B cell (primary cell): ENCODE results near the gene SATB2. TPM values are rescaled to one million over a fixed set of nuclear protein-coding genes. Genes with fewer than 3 reads are reported as not detected.

Experiments
- ATAC-seq: fragments of 200-7000 bp; cut with Tn5 transposase; one replicate; pipeline ENCODE4 v1.10.0; 2021; ENCODE audit warnings: low read depth, mild to moderate bottlenecking, moderate number of reproducible peaks, moderate library complexity
- CTCF ChIA-PET: fragments of 350-600 bp; sonication (Branson Sonifier 250); formaldehyde crosslinking; loops from one replicate; lab custom pipeline; 2021; ENCODE audit warnings: antibody characterized with exemption, inconsistent platforms; lab: Charles Lee
- POLR2A ChIA-PET: fragments of 350-600 bp; sonication (Branson Sonifier 250); formaldehyde crosslinking; loops from one replicate; lab custom pipeline; 2021; ENCODE audit warnings: antibody characterized with exemption; lab: Charles Lee
- DNase-seq: peaks from one replicate; pipeline ENCODE4 v3.0.0; 2013
- H2AFZ ChIP-seq: 2 replicates; pipeline ENCODE4 v1.6.1; 2012; ENCODE audit warnings: mild to moderate bottlenecking, low read depth, low read length; ENCODE audit not compliant: insufficient read depth, poor library complexity, severe bottlenecking
- H3K27ac ChIP-seq, 2 donors: 1 replicate in 1 of 2; 2 replicates in 1 of 2; pipeline ENCODE4 v1.5.1; 2012 to 2013; ENCODE audit warnings: low read length in 2 of 2, mild to moderate bottlenecking in 2 of 2, moderate library complexity in 1 of 2
- H3K27me3 ChIP-seq, 4 experiments: fragments of 200-600 bp in 1 of 4; sonication (generic) in 1 of 4; replicated peaks in 1 of 4; 1 replicate in 2 of 4; 2 replicates in 2 of 4; pipeline versions ENCODE4 v1.6.1 to v1.7.0; 2013 to 2016; ENCODE audit warnings: low read length in 3 of 4, mild to moderate bottlenecking in 2 of 4, mixed read lengths in 1 of 4, moderate library complexity in 1 of 4; ENCODE audit not compliant: insufficient read depth in 4 of 4, control insufficient read depth in 3 of 4; ENCODE audit errors: control extremely low read depth in 1 of 4
- H3K36me3 ChIP-seq, 2 experiments: replicated peaks in 1 of 2; 1 replicate in 1 of 2; 2 replicates in 1 of 2; pipeline versions ENCODE4 v1.6.1 to v1.7.1; 2013; ENCODE audit warnings: low read length in 1 of 2; ENCODE audit not compliant: insufficient read depth in 2 of 2, control insufficient read depth in 1 of 2; ENCODE audit errors: control extremely low read depth in 1 of 2, extremely low read depth in 1 of 2
- H3K4me1 ChIP-seq, 2 donors: fragments of 200-600 bp in 1 of 2; sonication (generic) in 1 of 2; 1 replicate in 1 of 2; 2 replicates in 1 of 2; pipeline versions ENCODE4 v1.5.1 to v1.6.1; 2013 to 2017; ENCODE audit warnings: low read length in 2 of 2; ENCODE audit not compliant: control insufficient read depth in 2 of 2, insufficient read depth in 2 of 2
- H3K4me2 ChIP-seq: replicated peaks from 2 replicates; pipeline ENCODE3; 2012; ENCODE audit warnings: mild to moderate bottlenecking, low read depth, low read length; ENCODE audit not compliant: poor library complexity, severe bottlenecking
- H3K4me3 ChIP-seq, 5 experiments: fragments of 200-600 bp in 1 of 5; sonication (generic) in 1 of 5; 1 replicate in 3 of 5; 2 replicates in 2 of 5; pipeline versions ENCODE4 v1.5.1 to v1.7.0; 2011 to 2016; ENCODE audit warnings: low read length in 4 of 5, mild to moderate bottlenecking in 4 of 5, low read depth in 2 of 5, control low read depth in 1 of 5, moderate library complexity in 1 of 5; ENCODE audit not compliant: insufficient read depth in 1 of 5; ENCODE audit errors: control extremely low read depth in 1 of 5, extremely low read depth in 1 of 5
- H3K79me2 ChIP-seq: fragments of 200-600 bp; sonication (generic); one replicate; pipeline ENCODE4 v1.6.0; 2016; ENCODE audit warnings: low read length; ENCODE audit not compliant: control insufficient read depth, insufficient read depth
- H3K9ac ChIP-seq: fragments of 200-600 bp; sonication (generic); 2 replicates; pipeline ENCODE4 v1.6.1; 2017; ENCODE audit warnings: mild to moderate bottlenecking, low read length, moderate library complexity
- H3K9me3 ChIP-seq, 3 donors: one replicate each; pipeline versions ENCODE4 v1.6.1 to v1.7.1; 2013; ENCODE audit warnings: low read length in 2 of 3; ENCODE audit not compliant: control insufficient read depth in 2 of 3, insufficient read depth in 1 of 3; ENCODE audit errors: control extremely low read depth in 1 of 3
- H4K20me1 ChIP-seq: 2 replicates; pipeline ENCODE4 v1.6.0; 2012; ENCODE audit warnings: mild to moderate bottlenecking, low read length; ENCODE audit not compliant: insufficient read depth, control insufficient read depth, poor library complexity, severe bottlenecking
- H3K27ac Mint-ChIP-seq: one replicate; pipeline ENCODE4 v1.8.0; 2021; ENCODE audit warnings: mixed read lengths
- H3K27me3 Mint-ChIP-seq: one replicate; pipeline ENCODE4 v1.8.0; 2021; ENCODE audit warnings: mixed read lengths
- H3K4me1 Mint-ChIP-seq: one replicate; pipeline ENCODE4 v1.8.0; 2021; ENCODE audit warnings: mixed read lengths
- H3K4me3 Mint-ChIP-seq: one replicate; pipeline ENCODE4 v1.8.0; 2021; ENCODE audit warnings: mixed read lengths
- H3K9me3 Mint-ChIP-seq: one replicate; pipeline ENCODE4 v1.8.0; 2022; ENCODE audit warnings: mixed read lengths; ENCODE audit not compliant: insufficient read depth
- CTCF ChIP-seq: fragments of 200-600 bp; IDR thresholded peaks from one replicate; pipeline ENCODE4 v1.8.0; 2022; ENCODE audit warnings: antibody characterized with exemption, mild to moderate bottlenecking
- EZH2 ChIP-seq: IDR thresholded peaks from 2 replicates; pipeline ENCODE4 v1.6.1; 2012; ENCODE audit warnings: borderline replicate concordance, low read depth, mild to moderate bottlenecking, moderate library complexity, low read length; ENCODE audit not compliant: insufficient read depth, poor library complexity, severe bottlenecking
- WGBS: methylation state at CpG from one replicate; pipeline ENCODE4 v1.1.5; 2013; ENCODE audit warnings: missing lambda C conversion rate; ENCODE audit not compliant: insufficient coverage; 5-methylcytosine and 5-hydroxymethylcytosine counted together
- intact Hi-C: fragments of 100-400 bp; cut with micrococcal nuclease; formaldehyde crosslinking; loops from one replicate; pipeline ENCODE4 v1.10.0; 2022
- polyA plus RNA-seq: library from polyadenylated mRNA; depleted of rRNA; stranded (reverse); fragments of >200 nt; gene quantifications from 2 replicates; pipeline ENCODE4 v1.2.3, GENCODE V29; 2012
- total RNA-seq, 2 donors: library from RNA; stranded (reverse); fragments of 120-200 nt in 1 of 2; gene quantifications; 1 replicate in 1 of 2; 2 replicates in 1 of 2; pipeline versions ENCODE4 v1.2.3 to v1.2.4, GENCODE V29; 2013 to 2022

SATB2 gene
- total and polyA plus RNA-seq, 2 donors (not counting 1 experiment from before 2014, with no cell fraction given): 0.13 to 0.49 TPM

GRCh38 chr2:199302851-199303250 is 154.9 kb downstream of the SATB2 start:
- Mint-ChIP-seq H3K9me3 (peaks cover 2% of the 10 kb centered on the region), H3K27ac (no peak overlapping the region), H3K4me3 (no peak overlapping the region), H3K4me1 (no peaks in the 10 kb centered on the region), H3K27me3 (no peaks in the 10 kb centered on the region)
- no peaks in the 10 kb centered on the region for H4K20me1 ChIP-seq
- WGBS: 100% methylated on average over 1 of the region's 4 CpGs
- no peaks in the 10 kb centered on the region for H3K9me3 ChIP-seq
- no peaks in the 10 kb centered on the region for H3K79me2 ChIP-seq
- CTCF ChIA-PET: no interaction called here
- POLR2A ChIA-PET: no interaction called here
- H3K4me2 ChIP-seq: no peak overlapping the region
- TF ChIP-seq CTCF (no peak), EZH2 (no peak)
- intact Hi-C loops: no loop called here
- H3K27me3 ChIP-seq: no peaks in the 10 kb centered on the region
- no peaks in the 10 kb centered on the region for H3K36me3 ChIP-seq
- no peak overlapping the region for H3K27ac ChIP-seq
- no peak for DNase-seq
- no peaks in the 10 kb centered on the region for H3K4me1 ChIP-seq
- no peak for ATAC-seq
- H2AFZ ChIP-seq: no peak overlapping the region
- H3K4me3 ChIP-seq: no peak overlapping the region
- H3K9ac ChIP-seq: no peak overlapping the region

GRCh38 chr2:199288424-199288823 is 169.3 kb downstream of the SATB2 start:
- CTCF ChIA-PET: no interaction called here
- ATAC-seq: no peak
- Mint-ChIP-seq H3K4me3 (no peak overlapping the region), H3K9me3 (peaks cover 2% of the 10 kb centered on the region), H3K27ac (no peak overlapping the region), H3K4me1 (no peaks in the 10 kb centered on the region), H3K27me3 (no peaks in the 10 kb centered on the region)
- no peak overlapping the region for H2AFZ ChIP-seq
- H3K4me1 ChIP-seq: no peaks in the 10 kb centered on the region
- H3K9ac ChIP-seq: no peak overlapping the region
- TF ChIP-seq CTCF (no peak), EZH2 (no peak)
- no peaks in the 10 kb centered on the region for H3K9me3 ChIP-seq
- H3K36me3 ChIP-seq: no peaks in the 10 kb centered on the region
- H4K20me1 ChIP-seq: no peaks in the 10 kb centered on the region
- H3K27me3 ChIP-seq: no peaks in the 10 kb centered on the region
- no peaks in the 10 kb centered on the region for H3K79me2 ChIP-seq
- H3K27ac ChIP-seq: no peak overlapping the region
- H3K4me3 ChIP-seq: no peak overlapping the region
- no peak overlapping the region for H3K4me2 ChIP-seq
- intact Hi-C loops: no loop called here
- POLR2A ChIA-PET: no interaction called here
- no peak for DNase-seq
